ENCODE data around the gene BPTF. TPM values are rescaled to one million over a fixed set of nuclear protein-coding genes. Genes with fewer than 3 reads are reported as not detected.

BPTF gene
- total and polyA plus RNA-seq, 2 of the 13 experiments (the other 11 are each of a cell fraction or from before 2014, with no cell fraction given), result 43.5 to 66.1 TPM

- TF ChIP-seq ZSCAN12 (CRISPR knock-in tag; IDR thresholded peaks at IDR 0.05) (no peak), NR2C2 (CRISPR knock-in tag; IDR thresholded peaks at IDR 0.05; ENCODE audit: borderline replicate concordance) (peak; percentile 68), ZNF678 (CRISPR knock-in tag; IDR thresholded peaks at IDR 0.05) (no peak), ZBTB21 (CRISPR knock-in tag; IDR thresholded peaks at IDR 0.05) (0 out of 2 replicates have a peak, but pooled peaks have one; percentile 70), ZNF484 (CRISPR knock-in tag; IDR thresholded peaks at IDR 0.05; ENCODE audit: borderline replicate concordance, low read depth) (no peak), ZBTB39 (CRISPR knock-in tag; IDR thresholded peaks at IDR 0.05) (0 out of 2 replicates have a peak, but pooled peaks have one; percentile 20), SMAD3 (CRISPR knock-in tag; IDR thresholded peaks at IDR 0.05) (peak; percentile 63; the same call in 1 of the 2 replicates), EZH2 (conservative IDR thresholded peaks at IDR 0.05; ENCODE audit: low read depth, low read length) (no peak), CCDC6 (CRISPR knock-in tag; IDR thresholded peaks at IDR 0.05) (no peak), BRF2 (CRISPR knock-in tag; IDR thresholded peaks at IDR 0.05) (no peak), JARID2 (CRISPR knock-in tag; IDR thresholded peaks at IDR 0.05; ENCODE audit: insufficient replicate concordance) (no peak), PAWR (CRISPR knock-in tag; IDR thresholded peaks at IDR 0.05; ENCODE audit: borderline replicate concordance) (no peak), ZNF329 (CRISPR knock-in tag; IDR thresholded peaks at IDR 0.05; ENCODE audit: low read depth) (no peak)
- TF ChIP-seq, protein P1, sequence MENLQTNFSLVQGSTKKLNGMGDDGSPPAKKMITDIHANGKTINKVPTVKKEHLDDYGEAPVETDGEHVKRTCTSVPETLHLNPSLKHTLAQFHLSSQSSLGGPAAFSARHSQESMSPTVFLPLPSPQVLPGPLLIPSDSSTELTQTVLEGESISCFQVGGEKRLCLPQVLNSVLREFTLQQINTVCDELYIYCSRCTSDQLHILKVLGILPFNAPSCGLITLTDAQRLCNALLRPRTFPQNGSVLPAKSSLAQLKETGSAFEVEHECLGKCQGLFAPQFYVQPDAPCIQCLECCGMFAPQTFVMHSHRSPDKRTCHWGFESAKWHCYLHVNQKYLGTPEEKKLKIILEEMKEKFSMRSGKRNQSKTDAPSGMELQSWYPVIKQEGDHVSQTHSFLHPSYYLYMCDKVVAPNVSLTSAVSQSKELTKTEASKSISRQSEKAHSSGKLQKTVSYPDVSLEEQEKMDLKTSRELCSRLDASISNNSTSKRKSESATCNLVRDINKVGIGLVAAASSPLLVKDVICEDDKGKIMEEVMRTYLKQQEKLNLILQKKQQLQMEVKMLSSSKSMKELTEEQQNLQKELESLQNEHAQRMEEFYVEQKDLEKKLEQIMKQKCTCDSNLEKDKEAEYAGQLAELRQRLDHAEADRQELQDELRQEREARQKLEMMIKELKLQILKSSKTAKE (CRISPR knock-in tag; IDR thresholded peaks at IDR 0.05; ENCODE audit: borderline replicate concordance), result peak; percentile 63
- TF ChIP-seq, protein P2, sequence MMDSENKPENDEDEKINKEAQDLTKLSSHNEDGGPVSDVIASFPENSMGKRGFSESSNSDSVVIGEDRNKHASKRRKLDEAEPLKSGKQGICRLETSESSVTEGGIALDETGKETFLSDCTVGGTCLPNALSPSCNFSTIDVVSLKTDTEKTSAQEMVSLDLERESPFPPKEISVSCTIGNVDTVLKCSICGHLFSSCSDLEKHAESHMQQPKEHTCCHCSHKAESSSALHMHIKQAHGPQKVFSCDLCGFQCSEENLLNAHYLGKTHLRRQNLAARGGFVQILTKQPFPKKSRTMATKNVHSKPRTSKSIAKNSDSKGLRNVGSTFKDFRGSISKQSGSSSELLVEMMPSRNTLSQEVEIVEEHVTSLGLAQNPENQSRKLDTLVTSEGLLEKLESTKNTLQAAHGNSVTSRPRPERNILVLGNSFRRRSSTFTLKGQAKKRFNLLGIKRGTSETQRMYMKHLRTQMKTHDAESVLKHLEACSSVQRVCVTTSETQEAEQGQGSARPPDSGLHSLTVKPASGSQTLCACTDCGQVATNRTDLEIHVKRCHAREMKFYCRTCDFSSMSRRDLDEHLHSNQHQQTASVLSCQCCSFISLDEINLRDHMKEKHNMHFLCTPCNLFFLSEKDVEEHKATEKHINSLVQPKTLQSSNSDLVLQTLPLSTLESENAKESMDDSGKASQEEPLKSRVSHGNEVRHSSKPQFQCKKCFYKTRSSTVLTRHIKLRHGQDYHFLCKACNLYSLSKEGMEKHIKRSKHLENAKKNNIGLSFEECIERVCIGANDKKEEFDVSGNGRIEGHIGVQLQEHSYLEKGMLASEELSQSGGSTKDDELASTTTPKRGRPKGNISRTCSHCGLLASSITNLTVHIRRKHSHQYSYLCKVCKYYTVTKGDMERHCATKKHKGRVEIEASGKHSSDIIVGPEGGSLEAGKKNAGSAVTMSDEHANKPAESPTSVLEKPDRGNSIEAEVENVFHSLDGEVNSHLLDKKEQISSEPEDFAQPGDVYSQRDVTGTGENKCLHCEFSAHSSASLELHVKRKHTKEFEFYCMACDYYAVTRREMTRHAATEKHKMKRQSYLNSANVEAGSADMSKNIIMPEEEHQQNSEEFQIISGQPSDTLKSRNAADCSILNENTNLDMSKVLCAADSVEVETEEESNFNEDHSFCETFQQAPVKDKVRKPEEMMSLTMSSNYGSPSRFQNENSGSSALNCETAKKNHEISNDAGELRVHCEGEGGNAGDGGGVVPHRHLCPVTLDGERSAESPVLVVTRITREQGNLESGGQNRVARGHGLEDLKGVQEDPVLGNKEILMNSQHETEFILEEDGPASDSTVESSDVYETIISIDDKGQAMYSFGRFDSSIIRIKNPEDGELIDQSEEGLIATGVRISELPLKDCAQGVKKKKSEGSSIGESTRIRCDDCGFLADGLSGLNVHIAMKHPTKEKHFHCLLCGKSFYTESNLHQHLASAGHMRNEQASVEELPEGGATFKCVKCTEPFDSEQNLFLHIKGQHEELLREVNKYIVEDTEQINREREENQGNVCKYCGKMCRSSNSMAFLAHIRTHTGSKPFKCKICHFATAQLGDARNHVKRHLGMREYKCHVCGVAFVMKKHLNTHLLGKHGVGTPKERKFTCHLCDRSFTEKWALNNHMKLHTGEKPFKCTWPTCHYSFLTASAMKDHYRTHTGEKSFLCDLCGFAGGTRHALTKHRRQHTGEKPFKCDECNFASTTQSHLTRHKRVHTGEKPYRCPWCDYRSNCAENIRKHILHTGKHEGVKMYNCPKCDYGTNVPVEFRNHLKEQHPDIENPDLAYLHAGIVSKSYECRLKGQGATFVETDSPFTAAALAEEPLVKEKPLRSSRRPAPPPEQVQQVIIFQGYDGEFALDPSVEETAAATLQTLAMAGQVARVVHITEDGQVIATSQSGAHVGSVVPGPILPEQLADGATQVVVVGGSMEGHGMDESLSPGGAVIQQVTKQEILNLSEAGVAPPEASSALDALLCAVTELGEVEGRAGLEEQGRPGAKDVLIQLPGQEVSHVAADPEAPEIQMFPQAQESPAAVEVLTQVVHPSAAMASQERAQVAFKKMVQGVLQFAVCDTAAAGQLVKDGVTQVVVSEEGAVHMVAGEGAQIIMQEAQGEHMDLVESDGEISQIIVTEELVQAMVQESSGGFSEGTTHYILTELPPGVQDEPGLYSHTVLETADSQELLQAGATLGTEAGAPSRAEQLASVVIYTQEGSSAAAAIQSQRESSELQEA (CRISPR knock-in tag; IDR thresholded peaks at IDR 0.05; ENCODE audit: not compliant biosample characterization), result no peak
Measured at GRCh38 chr17:68029512-68030215, 204.4 kb downstream of the BPTF start (continued).

Measured in HepG2 (cell line).